Measurements from ENCODE around the gene ANKRD55.
"Not testable (repeated sequence)": the region's sequence is repeated elsewhere in the genome, so short reads cannot be mapped to it uniquely, and the experiment has no call there.

ANKRD55 gene

GRCh38 chr5:56100439-56101176 lies 132.5 kb downstream of the ANKRD55 start:
- DNase-seq: no peak

- DNase-seq: no peak
Observed at GRCh38 chr5:56099346-56099745, 133.8 kb downstream of the ANKRD55 start.

GRCh38 chr5:56097055-56097454 lies 136.1 kb downstream of the ANKRD55 start:
- no peak for DNase-seq

- DNase-seq: no peak
Observed at GRCh38 chr5:56095579-56096102, 137.5 kb downstream of the ANKRD55 start.

GRCh38 chr5:56094579-56095361 lies 138.4 kb downstream of the ANKRD55 start:
- no peak for DNase-seq

- no peak for DNase-seq
Observed at GRCh38 chr5:56093970-56094369, 139.2 kb downstream of the ANKRD55 start.

- no peak for DNase-seq
Observed at GRCh38 chr5:56092115-56092514, 141.0 kb downstream of the ANKRD55 start.

- no peak for DNase-seq
Observed at GRCh38 chr5:56091664-56092063, 141.5 kb downstream of the ANKRD55 start.

- no peak for DNase-seq
Observed at GRCh38 chr5:56090793-56091460, 142.2 kb downstream of the ANKRD55 start.

GRCh38 chr5:56088967-56089829 lies 143.9 kb downstream of the ANKRD55 start:
- no peak for DNase-seq

- DNase-seq: no peak
Observed at GRCh38 chr5:56088431-56088949, 144.6 kb downstream of the ANKRD55 start.

- no peak for DNase-seq
Observed at GRCh38 chr5:56085193-56085592, 147.9 kb downstream of the ANKRD55 start.

- DNase-seq: no peak
Observed at GRCh38 chr5:56083286-56083854, 149.8 kb downstream of the ANKRD55 start.

- DNase-seq: not testable (repeated sequence)
Observed at GRCh38 chr5:56081053-56081642, 152.0 kb downstream of the ANKRD55 start.

- no peak for DNase-seq
Observed at GRCh38 chr5:56080375-56081052, 152.6 kb downstream of the ANKRD55 start.

- not testable (repeated sequence) for DNase-seq
Observed at GRCh38 chr5:56079157-56079500, 154.0 kb downstream of the ANKRD55 start.

- no peak for DNase-seq
Observed at GRCh38 chr5:56078278-56079156, 154.6 kb downstream of the ANKRD55 start.

- no peak for DNase-seq
Observed at GRCh38 chr5:56077796-56078233, 155.3 kb downstream of the ANKRD55 start.

GRCh38 chr5:56076486-56076885 lies 156.6 kb downstream of the ANKRD55 start:
- no peak for DNase-seq

GRCh38 chr5:56075361-56075760 lies 157.8 kb downstream of the ANKRD55 start:
- no peak for DNase-seq
